Ovary (tissue), 3 donors: ENCODE measurements around the gene MAP7.

Experiments used
- POLR2A ChIP-seq: fragments of 450-650 bp; IDR thresholded peaks from one replicate; pipeline ENCODE4 v1.6.1; 2017; ENCODE audit warnings: antibody characterized with exemption, mild to moderate bottlenecking, moderate library complexity
- TF ChIP-seq, protein P1 (sequence below), 3 donors: fragments of 450-650 bp in 2 of 3; fragments of 200-600 bp in 1 of 3; IDR thresholded peaks; one replicate each; pipeline versions ENCODE4 v1.5.1 to v1.8.0; 2016 to 2022; ENCODE audit warnings: antibody characterized with exemption in 3 of 3, mild to moderate bottlenecking in 1 of 3
- donor health status: DM: no; HTN: no; CAD: no.

GRCh38 chr6:136526196-136526930, 23.9 kb downstream of the MAP7 start:
- TF ChIP-seq, protein P1, sequence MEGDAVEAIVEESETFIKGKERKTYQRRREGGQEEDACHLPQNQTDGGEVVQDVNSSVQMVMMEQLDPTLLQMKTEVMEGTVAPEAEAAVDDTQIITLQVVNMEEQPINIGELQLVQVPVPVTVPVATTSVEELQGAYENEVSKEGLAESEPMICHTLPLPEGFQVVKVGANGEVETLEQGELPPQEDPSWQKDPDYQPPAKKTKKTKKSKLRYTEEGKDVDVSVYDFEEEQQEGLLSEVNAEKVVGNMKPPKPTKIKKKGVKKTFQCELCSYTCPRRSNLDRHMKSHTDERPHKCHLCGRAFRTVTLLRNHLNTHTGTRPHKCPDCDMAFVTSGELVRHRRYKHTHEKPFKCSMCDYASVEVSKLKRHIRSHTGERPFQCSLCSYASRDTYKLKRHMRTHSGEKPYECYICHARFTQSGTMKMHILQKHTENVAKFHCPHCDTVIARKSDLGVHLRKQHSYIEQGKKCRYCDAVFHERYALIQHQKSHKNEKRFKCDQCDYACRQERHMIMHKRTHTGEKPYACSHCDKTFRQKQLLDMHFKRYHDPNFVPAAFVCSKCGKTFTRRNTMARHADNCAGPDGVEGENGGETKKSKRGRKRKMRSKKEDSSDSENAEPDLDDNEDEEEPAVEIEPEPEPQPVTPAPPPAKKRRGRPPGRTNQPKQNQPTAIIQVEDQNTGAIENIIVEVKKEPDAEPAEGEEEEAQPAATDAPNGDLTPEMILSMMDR (IDR thresholded peaks at IDR 0.05) = no peak
- TF ChIP-seq POLR2A = no peak
